GM19324 (cell line): ENCODE data around the gene TTLL6.

Source experiments
- ATAC-seq: cut with Tn5 transposase; IDR thresholded peaks from one replicate; pipeline ENCODE4 v1.9.1; 2021; ENCODE audit warnings: mild to moderate bottlenecking, moderate library complexity; ENCODE audit not compliant: unreplicated experiment, low FRiP score

TTLL6 gene

DNA sequence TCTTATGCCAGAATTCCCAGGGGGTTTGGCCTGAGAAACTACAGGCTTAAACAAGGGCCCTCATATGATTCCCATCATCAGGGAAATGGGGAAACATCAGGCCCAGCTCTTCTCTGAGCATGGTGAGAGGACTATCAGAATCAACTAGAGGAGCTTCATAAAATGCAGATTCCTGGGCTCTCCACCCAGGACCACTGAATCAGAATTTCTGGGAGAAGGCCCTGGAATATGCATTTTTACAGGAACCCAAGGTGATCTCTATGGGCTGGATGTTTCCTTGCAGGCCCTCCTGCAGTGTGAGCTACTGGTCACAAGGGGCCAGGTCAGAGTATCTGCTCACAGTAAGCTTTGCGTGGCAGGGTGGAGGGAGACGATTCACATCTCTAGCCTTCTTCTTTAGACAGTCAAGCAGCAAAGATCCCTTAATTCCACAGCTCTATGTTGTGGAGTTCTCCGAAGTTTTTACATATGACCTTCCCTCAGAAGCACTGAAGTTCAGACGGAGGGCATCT lies 49.7 kb downstream of the TTLL6 start:
- ATAC-seq: no peak

DNA sequence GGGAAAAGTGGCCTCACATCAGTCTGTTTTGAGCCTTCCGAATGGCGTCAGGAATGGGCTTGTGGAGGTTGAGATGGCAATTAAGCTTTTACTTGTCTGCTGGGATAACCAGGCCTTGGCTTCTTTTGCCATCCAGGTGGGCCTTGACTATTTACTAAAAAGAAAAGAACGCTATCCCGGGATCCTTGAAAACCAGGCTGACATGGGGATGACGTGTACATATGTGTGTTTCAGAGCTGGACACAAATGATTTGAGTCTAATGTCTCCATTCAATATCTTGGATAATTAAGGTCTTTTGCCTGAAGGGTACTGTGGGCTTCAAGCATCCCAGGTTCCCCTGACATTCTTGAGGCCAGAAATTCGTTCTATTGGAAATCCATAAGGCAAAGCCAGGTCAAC lies 55.9 kb downstream of the TTLL6 start:
- no peak for ATAC-seq

DNA sequence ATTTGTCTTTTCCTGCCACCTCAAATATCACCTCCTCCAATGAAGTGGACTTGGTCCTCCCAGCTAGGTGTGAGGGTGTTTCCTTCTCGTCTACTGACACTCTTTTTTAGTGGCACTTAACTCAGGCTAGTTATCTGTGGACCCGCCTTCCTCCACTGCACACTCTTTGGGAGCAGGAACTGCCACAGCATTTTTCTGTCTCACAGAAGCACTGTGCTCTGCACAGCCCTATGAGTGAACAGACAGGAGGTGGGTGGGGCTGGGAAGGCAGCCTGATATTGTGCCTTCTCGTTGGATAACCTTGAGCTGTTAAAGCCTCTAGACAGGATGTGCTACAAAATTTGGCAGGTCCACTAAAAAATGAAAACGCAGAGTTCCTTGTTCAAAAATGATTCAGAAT lies 56.6 kb downstream of the TTLL6 start:
- no peak for ATAC-seq

DNA sequence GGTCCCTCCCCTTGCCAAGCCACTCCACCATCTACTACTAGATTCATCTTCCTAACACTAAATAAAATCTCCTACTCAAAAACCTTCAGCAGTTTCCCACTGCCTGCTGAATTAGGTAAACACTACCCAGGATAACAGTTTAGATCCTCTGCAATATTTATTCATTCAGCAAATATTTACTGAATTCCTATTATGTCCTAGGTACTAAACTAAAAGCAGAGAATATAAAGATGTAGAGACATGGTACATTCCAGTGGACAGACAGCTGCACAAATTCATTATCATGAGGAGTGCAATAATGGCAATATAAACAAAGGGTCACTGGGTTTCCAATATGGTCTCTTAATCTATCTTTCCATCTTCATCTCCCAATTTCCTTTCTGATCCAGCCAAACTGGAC lies 57.7 kb downstream of the TTLL6 start:
- no peak for ATAC-seq

DNA sequence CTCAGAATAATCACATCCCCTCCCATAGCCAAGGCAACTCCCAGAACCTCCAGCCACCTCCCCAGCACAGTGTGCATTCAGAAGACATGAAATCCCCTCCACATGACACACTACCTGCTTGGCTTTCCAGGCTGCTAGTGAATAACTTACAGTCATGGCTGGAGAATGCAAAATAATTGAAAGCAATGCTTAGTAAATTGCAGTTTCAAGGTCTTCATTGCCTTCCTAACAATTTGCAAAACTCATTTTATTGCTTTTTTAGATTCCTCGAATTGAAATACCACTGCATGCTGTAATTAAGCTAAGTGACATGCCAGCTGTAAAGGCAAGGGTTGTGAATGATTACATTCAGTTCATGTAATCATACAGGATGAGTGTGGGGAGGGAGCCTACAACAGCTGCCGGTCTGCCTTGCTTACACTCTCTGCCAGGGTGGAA lies 59.5 kb downstream of the TTLL6 start:
- ATAC-seq: no peak

DNA sequence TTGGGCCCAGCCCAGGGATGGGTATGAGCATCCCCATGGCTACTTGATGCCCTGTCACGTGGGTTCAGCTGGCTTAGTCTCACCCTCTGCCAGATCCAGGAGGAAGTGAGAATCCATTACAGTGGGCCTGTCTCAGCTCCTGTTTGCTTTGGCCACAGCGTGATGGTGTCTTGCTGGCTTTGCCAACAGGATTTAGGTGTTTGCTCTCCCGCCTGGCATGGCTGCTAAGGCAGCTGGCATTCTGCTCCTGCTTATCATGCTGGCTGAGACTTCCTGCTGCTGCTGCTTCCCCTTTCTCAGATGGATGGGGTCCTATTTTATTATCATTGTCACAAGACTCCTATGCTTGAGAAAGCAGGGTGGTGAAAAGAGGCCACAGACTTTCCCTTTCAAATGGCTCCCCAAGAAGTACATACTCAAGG lies 60.2 kb downstream of the TTLL6 start:
- no peak for ATAC-seq

DNA sequence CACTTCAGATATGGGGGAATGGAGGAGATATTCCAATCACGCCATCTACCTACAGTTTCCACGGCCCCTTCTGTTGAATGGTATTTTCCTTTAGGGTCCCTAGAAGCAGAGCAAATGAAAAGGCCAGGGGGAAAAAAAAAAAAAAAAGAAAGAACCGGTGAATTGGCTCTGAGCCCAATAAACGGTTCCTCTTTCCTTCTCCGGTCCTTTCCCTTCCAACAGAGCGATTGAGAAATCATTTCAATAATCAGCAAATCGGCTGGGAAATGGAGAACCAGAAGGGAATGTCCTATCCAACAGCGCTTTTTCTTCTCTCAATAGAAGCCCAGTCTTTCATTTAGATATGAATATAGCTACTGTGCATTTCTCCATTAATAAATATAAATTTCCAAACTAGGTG lies 61.7 kb downstream of the TTLL6 start:
- ATAC-seq: no peak

DNA sequence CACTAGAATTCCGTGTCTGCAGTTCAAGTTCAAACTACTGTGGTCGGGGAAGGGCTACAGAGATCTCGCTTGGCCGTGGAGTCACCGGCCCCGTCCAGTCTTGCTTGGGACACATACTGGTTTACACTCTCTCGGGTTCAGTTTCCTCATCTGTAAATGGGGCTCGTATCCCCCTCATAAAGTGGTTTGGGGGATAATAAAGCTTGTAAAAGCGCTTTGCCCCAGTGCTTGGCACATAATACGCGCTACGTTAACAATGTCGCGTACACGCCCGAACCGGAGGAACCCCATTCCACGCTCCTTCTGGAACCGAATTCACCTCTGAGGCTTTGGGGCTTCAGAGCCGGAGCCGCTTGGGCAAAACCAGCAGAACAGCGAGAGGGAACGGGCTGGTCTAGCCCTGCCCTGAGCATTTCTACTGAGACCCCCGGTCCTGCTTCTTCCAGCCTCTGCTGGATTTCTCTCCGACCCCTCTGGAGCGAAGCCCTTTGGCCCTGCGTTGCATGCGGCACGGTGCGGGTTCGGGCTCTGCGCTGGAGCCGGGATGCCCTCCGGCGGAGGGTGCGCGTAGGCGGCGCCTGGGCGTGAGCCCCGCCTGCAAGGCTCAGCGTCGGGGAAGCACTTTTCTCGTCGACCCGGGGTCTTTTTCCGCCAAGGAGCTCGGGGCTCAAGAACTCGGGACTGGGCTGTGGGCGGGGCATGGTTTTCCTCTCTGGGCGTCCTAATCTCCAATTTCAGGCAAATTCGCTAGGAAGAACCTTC lies 62.3 kb downstream of the TTLL6 start:
- ATAC-seq: no peak

DNA sequence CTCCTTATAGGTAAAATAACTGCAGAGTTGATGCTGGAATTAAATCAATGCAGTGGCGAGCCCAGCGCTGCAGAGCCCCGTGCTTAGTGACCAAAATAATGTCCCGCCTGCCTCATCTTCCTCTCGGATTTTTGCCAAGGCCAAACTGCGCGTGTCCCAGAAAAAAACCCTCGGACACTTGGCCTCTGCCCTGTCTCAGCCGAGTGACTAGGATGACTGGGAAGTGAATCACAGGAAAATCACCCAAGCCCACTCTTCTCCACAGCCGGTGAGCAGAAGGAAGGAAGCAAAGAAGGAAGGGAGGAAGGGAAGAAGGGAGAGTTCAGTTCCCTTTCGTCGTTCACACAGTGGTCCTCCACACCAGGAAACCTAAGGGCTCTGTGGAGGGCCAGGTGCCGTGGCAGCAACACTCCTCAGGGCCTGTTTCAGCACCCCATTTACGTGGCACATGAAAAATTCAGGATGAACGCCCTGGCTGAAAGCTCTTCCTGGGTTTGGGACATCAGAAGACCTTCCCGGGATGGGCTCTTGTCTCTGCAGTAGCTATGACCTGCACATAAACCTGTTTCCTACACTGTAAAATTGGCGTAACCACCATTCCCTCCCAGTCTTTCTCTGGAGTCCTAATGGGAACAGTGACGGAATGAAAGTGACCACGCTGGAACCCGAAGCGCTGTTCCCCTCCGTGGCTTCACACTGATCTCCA lies 63.1 kb downstream of the TTLL6 start:
- no peak for ATAC-seq

DNA sequence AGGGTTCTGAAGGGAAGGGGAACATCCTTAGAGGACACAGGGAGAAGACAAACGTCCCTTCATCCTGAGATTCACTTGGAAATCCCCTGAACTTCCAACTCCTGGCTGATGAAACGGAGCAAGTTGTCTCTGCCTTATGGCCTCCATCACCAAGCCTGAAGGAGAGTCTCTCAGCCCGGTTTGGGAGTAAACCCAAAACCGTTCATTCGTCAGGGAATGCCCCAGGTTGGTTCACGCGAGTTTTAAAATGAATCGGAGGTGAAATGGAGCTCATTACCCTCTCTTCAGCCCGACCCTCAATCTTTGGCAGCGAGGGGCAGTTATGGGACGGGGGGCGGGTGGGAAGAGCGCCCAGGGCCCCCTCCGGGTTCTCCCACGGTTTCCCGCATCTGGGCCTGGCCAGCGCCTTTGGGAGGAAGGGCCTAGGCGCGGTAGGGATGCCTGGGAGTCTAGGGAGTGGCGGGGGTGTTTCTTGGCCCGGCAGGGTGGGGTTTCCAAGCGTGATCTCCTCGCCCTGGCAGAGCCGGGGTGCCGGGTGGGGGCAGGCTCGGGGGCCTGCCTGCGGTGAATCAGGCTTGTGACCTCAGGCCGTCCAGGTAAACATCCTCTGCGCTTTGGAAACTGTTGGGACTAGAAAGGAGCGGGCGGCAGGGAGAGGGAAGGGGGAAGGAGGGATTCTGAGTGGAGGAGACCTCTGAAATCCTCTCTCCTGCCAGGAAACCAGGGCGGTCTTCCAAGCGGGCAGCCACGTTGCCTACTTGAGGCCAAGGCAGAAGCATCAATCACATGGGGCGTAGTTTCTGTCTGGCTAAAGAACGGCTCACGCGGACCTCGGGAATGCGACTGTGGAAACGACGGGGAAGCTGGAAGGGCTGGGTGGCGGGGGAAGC lies 64.4 kb downstream of the TTLL6 start:
- no peak for ATAC-seq

DNA sequence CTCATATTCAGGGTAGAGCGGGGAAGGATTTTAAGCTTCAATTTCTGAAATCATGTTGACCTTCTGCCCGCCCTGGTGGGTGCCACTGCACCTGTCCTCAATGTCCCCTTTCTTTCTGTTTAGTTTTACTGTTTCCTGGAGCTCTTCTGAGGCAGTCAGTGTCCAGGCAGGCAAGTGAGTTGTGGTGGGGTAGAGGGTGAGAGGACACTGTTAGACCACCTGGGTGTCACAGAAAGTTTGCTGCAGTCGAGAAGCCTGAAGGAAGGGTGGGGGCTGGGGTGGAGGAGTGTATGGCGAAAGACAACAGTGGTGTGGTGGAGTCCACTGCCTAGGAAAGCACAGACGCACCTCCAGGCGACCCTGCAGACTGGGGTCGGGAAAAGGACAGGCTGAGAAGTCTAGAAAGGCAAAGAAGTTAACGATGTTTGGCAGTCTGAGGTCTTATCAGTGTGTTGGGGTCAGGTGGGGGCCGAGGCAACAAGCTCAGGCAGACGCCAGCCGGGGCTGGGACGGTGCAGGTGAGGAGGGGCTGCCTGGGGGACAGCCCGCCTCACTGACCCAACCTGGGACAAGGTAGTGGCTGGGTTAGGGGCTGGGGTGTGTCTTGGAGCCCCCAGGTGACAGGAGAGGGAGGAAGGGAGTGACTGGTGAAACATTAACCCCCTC lies 65.2 kb downstream of the TTLL6 start:
- no peak for ATAC-seq

DNA sequence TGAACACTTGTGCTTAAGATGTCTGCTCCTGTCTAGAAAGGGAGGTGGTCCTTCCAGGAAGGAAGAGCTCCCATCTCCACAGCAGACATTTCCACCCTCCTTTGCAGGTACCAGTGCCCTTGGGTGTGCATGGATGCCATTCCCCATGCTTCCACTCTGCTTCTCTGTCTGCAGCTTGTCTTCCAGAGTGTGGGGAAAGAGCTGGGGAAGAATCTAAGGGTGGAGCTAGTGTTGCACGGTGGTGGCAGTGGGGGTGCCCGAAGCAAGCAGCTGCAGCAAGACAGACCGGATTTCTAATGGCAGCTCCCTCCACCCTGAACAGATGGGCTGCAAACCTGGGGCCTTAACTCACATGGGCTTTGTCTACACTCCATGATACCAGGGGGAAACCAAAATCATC lies 65.9 kb downstream of the TTLL6 start:
- ATAC-seq: no peak

DNA sequence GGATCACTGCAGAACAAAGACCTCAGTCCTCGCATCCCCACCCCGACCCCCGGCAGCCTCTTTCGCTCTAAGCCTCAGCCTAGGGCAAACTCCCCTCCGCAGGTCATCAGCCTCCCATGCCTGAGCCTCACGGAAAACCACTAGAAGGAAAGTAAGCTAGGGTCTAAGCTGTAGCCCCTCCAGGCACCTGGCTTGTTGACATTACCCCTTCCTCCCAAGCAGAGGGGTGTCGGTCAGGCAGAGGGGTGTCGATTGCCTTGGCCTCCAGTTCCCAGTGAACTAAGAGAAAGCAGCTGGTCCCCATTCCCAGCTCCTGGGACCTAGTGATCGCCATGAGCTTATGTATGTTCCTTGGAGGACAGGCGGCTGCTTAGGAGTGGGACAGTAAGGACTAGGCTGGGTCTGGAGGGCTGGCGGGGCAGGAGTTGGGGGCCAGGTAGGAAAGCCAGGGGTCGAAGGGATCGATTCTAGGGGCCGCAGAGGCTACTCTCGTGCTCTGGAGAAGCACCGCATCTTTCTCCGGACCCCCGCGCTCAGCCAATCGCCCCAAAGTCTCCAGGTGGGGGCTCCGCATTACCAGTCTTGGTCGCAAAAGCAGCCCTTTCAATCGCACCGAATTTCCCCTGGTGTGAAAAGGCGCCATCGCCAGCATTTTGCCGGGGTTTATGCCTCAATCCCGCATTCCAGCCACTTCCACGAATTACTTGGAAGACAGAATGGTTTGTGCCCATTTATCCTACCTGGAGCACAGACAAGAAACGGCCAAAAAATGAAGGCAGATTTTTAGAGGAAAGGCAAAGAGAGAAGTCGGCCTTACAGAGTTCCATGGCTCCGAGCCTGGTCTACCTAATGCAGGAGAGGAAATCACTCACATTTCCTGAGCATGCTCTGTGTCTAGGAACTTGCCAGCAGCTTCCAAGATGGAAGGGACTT lies 67.1 kb downstream of the TTLL6 start:
- ATAC-seq: no peak

DNA sequence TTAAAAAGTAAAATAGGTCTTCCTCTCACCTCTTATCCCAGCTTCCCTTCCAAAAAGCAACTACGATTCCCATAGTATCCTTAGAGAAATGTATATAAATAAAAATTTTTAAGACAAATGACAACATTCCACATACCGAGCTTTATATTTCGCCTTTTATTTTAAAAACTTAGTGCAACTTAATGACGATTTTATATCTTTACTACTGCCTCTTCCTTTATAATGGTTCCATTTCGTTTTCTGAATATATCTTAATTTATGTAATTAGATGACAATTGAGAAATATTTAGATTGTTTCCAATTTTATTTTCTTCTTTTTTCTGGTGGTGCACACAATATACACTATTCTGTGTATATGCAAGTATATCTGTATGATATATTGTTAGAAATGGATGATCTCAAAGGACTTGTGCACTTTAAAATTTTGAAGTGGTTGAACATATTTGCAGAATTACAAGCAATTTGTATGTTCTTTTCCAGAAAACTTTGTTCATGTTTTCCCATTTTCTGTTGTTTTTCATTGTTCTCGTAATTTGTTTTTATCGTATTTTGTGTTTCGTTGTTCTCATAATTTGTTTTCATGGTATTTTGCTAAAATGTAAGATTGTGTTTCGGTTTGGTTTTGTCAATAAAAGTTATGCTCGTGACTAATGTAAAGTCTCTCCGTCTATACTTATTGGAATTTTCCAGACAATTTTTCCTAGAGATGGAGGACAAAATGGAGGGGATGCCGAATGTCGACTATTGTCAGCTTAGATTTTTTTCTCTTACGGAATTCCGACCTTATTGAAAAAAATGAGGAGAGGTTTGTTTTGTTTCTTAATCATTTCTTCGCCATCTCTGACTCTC lies 68.1 kb downstream of the TTLL6 start:
- ATAC-seq: no peak

DNA sequence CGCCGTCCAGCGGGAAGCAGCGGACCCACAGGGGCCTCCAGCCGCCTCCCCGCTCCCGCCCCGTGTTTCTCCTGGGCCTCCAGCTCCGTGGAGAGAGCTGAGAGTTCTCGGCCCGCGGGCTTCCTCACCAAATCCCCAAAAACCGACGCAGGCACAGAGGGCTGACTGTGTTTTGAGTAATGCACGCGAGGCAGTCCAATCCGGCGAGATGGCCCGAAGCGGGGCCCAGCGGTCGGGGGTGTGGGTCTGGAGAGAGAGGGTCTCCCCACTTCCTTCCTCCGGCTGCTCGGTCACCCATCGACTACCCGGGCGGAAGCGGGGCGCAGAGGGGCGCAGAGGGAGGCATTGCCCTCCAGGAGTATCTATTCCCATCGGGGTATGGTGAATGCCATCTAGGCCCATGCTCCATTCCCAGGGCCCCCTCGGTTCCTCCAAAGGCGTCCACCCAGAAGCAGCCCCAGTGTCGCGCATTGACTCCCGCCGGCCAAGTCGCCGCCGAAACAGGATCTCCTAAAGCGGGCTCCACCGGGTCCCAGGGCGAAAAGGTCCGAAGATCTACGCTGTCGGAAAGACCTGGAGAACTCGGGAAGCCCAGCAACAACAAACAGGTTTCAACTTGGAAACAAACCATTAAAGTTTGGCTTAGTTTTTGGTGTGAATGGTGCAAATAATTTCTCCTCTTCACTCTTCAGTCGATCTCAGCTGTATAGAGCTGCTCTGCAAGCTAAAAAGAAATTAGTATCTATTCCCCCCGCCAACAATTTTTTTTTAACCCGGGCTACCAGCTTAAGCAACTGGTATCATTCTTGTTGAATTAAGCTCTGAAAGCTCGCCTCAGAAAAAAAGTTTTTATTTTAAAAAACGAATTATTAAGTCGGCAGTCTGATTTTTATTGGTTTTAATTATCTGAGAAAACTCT lies 69.3 kb downstream of the TTLL6 start:
- no peak for ATAC-seq

DNA sequence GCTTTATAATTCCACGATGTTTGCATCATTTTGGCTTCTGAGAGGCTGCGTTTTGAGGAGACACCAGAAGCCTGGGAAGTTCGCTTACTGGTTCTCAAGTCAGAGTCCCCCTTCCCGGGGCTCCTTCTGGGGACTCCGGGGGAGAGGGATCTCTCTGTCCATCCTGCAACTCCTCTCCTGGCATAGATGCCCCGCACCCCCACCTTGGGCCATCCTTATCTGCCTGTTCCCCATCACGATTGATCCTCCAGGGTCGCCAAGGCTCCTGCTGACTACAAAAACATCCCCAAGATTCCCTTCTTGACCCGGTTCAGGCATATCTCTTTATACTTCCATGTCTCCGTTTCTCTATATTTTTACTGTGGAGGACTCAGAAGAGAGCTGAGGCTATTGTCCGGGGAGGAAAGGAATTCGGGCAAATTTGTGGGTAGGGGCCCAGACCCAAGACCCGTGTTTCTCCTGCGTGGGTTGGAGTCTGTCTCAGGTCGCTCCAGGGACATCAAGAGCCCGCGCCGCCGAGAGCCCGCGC lies 70.0 kb downstream of the TTLL6 start:
- ATAC-seq: no peak
